GM19463 (cell line): ENCODE results near the gene PAX1.

ENCODE experiments used
- ATAC-seq: cut with Tn5 transposase; IDR thresholded peaks from one replicate; pipeline ENCODE4 v1.9.1; 2021; ENCODE audit warnings: mild to moderate bottlenecking, moderate library complexity; ENCODE audit not compliant: unreplicated experiment

Gene PAX1

DNA sequence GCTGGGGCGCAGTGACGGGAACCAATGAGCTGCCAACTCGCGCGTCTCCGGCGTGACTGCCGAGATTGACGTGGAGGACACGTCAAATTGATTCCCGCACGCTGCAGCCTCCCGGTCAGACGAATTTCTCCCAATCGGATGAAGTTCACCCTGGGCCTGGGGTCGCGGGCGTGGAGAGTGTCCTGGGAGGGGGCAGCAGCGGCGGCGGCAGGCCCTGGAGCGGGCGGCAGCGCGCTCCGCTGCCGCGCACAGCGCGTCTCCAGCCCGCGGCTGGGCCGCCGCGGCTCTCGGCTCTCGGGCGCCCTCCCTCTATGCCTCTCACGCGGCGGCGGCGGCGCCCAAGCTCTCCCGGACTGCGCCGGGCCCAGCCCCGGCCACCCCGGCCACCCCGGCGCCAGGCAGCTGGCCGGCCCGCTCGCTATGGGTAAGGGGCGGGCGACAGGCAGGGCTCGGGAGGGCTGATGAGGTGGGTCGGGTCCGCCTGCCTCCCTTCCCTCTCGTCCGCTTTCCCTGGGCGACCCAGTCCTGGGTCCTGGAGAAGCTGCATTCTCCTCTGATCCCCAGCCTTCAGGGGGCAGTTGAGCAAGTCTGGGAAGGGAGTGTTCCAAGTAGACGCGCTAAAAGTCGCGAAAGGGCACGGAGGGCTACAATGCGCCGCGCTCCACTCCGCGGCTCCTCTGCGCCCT lies at the start of gene PAX1:
TSS of gene PAX1 (plus strand) at position 90 of the 686 bp plus-strand sequence. CDS start at position 139, 49 bp downstream.
- ATAC-seq, result no peak

GRCh38 chr20:21656308-21657067 lies 49.0 kb upstream of the PAX1 start:
- no peak for ATAC-seq

GRCh38 chr20:21661488-21662055 lies 43.9 kb upstream of the PAX1 start:
- no peak for ATAC-seq

GRCh38 chr20:21663465-21663864 lies 42.0 kb upstream of the PAX1 start:
- ATAC-seq, result no peak

DNA sequence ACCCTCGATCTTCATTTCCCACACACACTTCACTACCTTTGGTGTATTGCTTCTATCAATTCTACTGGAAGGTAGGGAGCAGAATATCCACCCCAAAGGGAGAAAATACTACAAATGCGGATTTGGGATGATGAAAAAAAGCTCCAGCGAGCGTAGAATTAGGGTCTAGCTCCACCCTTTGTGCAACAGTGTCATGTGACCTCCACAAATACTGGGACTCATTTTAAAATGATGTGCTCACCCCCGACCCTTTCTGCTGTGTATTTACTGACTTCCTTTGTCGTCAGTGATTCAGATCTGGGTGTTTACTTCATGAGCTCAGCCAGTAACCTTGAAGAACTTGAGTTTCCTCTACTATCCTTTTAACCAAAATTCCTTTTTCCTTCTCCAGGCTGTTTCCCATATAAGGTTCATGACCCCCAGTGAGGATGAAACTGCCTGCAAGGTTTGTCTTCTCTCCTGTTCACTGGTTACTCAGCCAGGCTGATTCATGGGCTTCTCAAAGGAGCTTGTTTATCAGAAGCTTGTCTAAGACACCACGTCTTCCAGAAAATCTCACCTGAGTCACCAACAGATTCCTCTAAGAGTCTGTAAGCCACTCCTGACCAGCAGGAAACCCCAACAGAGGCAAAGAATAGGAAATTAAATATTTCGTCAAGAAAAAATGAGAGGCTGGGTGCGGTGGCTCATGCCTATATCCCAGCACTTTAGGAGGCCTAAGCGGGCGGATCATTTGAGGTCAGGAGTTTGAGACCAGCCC lies 39.6 kb upstream of the PAX1 start:
- ATAC-seq, result no peak

DNA sequence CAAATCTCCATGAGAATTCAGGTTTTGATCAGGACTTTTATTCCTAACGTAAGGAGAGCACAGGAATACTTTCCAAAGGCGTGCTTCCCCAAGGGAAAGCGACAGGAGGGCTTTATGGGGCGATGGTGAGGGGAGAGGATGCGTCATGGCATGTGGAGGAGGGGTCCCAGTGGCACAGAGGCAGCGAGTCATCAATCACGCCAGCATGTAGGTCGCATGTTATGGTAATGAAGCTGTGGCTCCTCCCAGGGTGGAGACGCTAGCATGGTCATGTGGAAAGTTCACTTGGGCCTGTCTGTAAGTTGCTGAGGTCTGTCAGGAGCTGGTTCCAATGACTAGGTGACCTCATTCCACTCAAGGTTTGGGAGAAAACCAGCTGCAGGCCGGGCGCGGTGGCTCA lies 35.3 kb upstream of the PAX1 start:
- ATAC-seq, result no peak

DNA sequence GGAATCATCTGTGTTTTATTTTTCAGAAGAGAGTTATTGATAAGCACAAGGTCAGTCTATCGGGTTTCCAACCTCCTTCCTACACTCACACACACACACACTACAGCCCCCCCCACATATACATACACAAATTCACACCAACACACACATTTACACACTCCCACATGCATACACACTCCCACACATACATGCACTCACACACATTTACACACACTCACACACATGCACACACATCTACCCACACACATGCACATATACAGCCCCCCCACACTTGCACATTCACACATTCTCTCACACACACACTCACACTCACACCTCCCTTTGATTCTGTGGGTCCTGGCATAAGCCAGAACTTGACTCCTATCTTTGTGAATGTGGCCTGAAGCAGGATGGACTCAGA lies 34.5 kb upstream of the PAX1 start:
- ATAC-seq, result no peak

DNA sequence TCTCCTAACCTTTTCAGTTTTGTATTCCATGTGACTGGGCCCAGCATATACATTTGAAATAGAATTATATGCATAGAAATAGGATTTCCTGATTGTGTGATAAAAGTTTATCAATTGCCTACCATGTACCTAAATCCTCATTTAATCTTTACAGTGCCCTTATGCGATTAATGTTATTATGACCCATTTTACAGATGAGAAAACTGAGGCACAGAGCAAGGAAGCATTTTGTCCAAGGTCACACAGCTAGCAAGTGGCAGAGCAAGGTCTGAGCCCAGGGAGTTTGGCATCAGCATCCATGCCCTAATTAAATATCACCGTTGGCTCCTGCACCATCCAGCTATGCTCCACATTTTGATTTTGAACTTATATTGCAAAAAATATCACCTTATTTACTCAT lies 28.2 kb upstream of the PAX1 start:
- no peak for ATAC-seq

DNA sequence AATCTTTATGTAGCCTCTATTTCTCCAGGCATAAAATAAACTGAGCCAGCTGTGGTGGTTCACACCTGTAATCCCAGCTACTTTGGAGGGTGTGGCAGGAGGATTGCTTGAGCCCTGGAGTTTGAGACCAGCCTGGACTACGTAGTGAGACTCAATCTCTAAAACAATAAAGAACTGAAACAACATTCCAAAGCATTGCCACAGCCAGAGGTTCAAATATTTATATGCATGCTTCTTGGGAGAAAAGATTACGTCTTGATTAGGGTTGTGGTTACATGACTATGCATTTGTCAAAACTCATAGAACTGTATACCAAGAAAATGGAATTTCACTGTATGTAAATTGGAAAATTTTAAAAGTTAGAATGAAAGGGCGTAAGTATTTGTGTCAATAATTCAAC lies 27.7 kb upstream of the PAX1 start:
- no peak for ATAC-seq

DNA sequence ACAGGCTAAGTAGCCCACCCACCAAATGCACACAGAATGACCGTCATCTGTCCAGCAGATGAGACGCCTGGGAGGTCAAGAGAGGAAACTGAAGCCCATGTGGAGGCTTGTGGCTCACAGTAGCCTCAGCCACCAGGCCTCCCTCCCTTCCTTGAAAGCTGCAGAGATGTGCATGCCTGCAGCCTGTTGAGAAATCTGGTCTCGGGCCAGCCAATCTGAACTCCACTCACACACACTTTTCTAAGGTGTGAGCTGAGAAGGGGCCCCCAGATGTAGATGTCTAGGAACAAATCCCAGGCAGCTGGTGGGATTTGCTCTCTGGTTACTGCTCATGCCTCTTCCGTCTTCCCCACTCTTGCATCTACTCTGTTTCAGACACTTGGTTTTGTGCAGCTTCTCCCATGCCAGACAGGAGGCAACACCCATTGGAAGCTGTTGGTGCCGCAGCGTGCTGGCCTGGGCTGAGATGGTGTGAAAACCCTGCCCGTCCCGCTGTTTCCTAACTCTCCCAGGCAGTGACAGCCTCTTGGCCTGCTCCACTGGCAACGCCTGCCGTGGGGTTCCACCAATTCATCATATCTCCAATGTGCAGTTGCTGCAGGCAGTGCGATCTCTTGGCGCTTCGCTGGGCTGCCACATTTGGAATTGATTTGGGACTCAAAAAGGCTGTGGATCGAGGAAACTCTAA lies 24.1 kb upstream of the PAX1 start:
- no peak for ATAC-seq

- no peak for ATAC-seq
Observed at GRCh38 chr20:21681922-21682318, 23.5 kb upstream of the PAX1 start.

GRCh38 chr20:21682521-21682954 lies 22.9 kb upstream of the PAX1 start:
- ATAC-seq, result no peak

DNA sequence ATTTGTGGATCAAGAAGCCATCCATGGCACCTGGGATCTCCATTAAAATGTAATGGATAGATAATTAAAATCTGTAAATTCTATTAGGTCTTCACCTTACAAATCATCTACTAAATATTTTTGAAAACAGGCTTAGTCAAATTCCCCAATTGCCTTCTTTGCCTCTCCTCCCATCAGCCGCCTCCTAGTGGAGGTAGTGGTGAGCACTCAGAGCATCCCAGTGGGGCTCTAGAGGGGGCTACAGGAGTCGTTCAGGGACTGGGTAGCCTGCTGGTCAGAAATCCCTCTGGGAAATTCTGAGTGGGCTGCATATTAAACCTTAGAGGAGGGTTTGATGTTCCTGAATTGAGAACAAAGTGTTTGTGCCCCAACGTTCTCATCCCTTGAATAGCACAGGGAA lies 20.8 kb upstream of the PAX1 start:
- ATAC-seq, result no peak

DNA sequence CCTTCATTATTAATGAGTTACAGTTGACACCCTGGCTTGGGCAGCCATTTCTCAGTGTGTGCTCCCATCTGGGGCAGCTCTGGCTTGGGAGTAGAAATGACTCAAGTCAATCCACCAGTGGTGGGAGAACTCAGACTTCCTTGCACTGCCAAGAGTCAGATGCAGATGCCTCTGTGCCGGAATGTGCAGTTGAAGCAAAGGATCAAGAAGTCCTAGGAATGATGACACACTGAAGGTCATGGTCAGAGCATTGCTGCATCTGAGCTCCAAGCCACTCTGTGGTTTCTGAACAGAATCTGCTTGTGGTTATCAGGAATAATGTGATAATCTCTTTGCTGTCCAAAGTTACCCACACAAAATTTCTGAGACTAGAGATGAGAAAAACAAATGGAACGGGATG lies 19.5 kb upstream of the PAX1 start:
- ATAC-seq, result no peak

GRCh38 chr20:21693322-21693721 lies 12.1 kb upstream of the PAX1 start:
- ATAC-seq, result no peak

GRCh38 chr20:21698494-21699215 lies 6.8 kb upstream of the PAX1 start:
- ATAC-seq, result no peak

DNA sequence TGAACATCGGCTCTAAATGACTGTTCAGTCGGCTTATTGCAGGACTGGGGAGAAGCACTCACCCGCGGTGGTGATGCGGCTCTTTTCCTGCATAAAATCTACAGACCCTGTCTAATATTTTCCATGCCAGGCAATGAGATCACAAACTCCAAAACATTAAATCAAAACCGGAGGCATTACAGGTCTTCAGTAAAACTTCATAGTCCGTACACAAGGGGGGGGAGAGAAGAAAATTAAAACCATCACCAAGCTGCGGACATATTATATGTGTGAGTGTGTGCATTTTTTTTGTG lies 6.3 kb upstream of the PAX1 start:
- ATAC-seq, result no peak

- no peak for ATAC-seq
Observed at GRCh38 chr20:21701171-21701876, 4.1 kb upstream of the PAX1 start.

DNA sequence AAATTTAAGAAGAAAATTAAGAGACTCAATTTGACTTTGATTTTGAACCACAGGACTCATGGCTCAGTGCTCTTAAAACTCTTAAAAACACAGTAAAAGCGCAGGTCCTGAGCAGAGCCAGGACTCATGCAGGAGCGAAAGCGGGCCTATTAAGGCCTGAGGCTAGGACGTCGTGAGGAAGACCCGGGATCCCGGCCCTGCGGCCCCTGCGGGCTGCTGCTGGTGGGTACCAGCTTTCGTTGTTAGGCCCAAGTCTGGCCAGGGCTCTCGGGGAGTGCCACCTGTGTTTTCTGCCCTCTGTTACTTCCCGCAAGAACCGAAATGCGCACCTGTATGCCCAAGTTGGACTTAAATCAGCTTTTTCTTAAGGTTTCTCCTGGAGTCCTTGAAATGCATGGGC lies 3.4 kb upstream of the PAX1 start:
- no peak for ATAC-seq
